ENCODE results near the gene LAMA2.

GRCh38 chr6:129546702-129547101 is 663.8 kb downstream of the LAMA2 start:
- TF ChIP-seq EZH2 (optimal IDR thresholded peaks at IDR 0.05; ENCODE audit: low read depth, low read length) (no peak), CTCF (IDR thresholded peaks at IDR 0.05; ENCODE audit: low read length) (no peak), EZH2phosphoT487 (IDR thresholded peaks at IDR 0.05; ENCODE audit: low read length) (no peak)
